ENCODE measurements around the gene IRF2BP1.

Gene IRF2BP1

GRCh38 chr19:45863840-45864628 lies 21.9 kb downstream of the IRF2BP1 start, which contains the start of gene FOXA3:
TSS of gene FOXA3 (plus strand) at chr19:45864326. CDS start at chr19:45864457, 131 bp downstream.
- Histone ChIP-seq H3K4me3 (ENCODE audit: low read length) (peak within 1 kb of the TSS; percentile 92), H3K27ac (ENCODE audit: low read length) (peak within 1 kb of the TSS; percentile 41), H3K27me3 (ENCODE audit: control insufficient read depth, insufficient read depth, low read length) (peaks cover 19% of the 10 kb centered on the region), H3K4me1 (ENCODE audit: control insufficient read depth, low read depth, low read length) (no peaks in the 10 kb centered on the region), H3K9me3 (ENCODE audit: control insufficient read depth, low read depth, low read length) (no peaks in the 10 kb centered on the region), H3K36me3 (ENCODE audit: control insufficient read depth, low read depth, low read length) (peaks cover 12% of the 10 kb centered on the region), H3K9ac (ENCODE audit: low read length) (peak within 1 kb of the TSS; percentile 87)

- no peaks in the 10 kb centered on the region for H3K4me1 ChIP-seq (ENCODE audit: control insufficient read depth, low read depth, low read length)
- peak overlapping the region; percentile 92 for H3K4me3 ChIP-seq (ENCODE audit: low read length)
- peaks cover 14% of the 10 kb centered on the region for H3K36me3 ChIP-seq (ENCODE audit: control insufficient read depth, low read depth, low read length)
- no peak overlapping the region for H3K9ac ChIP-seq (ENCODE audit: low read length)
- H3K27ac ChIP-seq (ENCODE audit: low read length), result no peak overlapping the region
- H3K27me3 ChIP-seq (ENCODE audit: control insufficient read depth, insufficient read depth, low read length), result peaks cover 19% of the 10 kb centered on the region
- H3K9me3 ChIP-seq (ENCODE audit: control insufficient read depth, low read depth, low read length), result no peaks in the 10 kb centered on the region
These were observed 22.6 kb downstream of the IRF2BP1 start for GRCh38 chr19:45863335-45863839.

- Histone ChIP-seq H3K27ac (ENCODE audit: low read length) (peak within 1 kb of the TSS; percentile 75), H3K9ac (ENCODE audit: low read length) (peak within 1 kb of the TSS; percentile 79), H3K9me3 (ENCODE audit: control insufficient read depth, low read depth, low read length) (no peaks in the 10 kb centered on the region), H3K4me3 (ENCODE audit: low read length) (peak within 1 kb of the TSS; percentile 92), H3K36me3 (ENCODE audit: control insufficient read depth, low read depth, low read length) (peaks cover 14% of the 10 kb centered on the region), H3K4me1 (ENCODE audit: control insufficient read depth, low read depth, low read length) (no peaks in the 10 kb centered on the region), H3K27me3 (ENCODE audit: control insufficient read depth, insufficient read depth, low read length) (peaks cover 19% of the 10 kb centered on the region)
These were observed 23.2 kb downstream of the IRF2BP1 start, which contains the start of gene SYMPK for GRCh38 chr19:45862564-45863334. TSS of gene SYMPK (minus strand) at chr19:45863147. CDS start at chr19:45854495, 8,652 bp downstream.

- peaks cover 19% of the 10 kb centered on the region for H3K27me3 ChIP-seq (ENCODE audit: control insufficient read depth, insufficient read depth, low read length)
- H3K4me1 ChIP-seq (ENCODE audit: control insufficient read depth, low read depth, low read length), result no peaks in the 10 kb centered on the region
- H3K36me3 ChIP-seq (ENCODE audit: control insufficient read depth, low read depth, low read length), result peaks cover 14% of the 10 kb centered on the region
- H3K9ac ChIP-seq (ENCODE audit: low read length), result peak overlapping the region; percentile 79
- H3K4me3 ChIP-seq (ENCODE audit: low read length), result peak overlapping the region; percentile 89
- peak overlapping the region; percentile 75 for H3K27ac ChIP-seq (ENCODE audit: low read length)
- H3K9me3 ChIP-seq (ENCODE audit: control insufficient read depth, low read depth, low read length), result no peaks in the 10 kb centered on the region
These were observed 23.7 kb downstream of the IRF2BP1 start for GRCh38 chr19:45862271-45862563.

DNA sequence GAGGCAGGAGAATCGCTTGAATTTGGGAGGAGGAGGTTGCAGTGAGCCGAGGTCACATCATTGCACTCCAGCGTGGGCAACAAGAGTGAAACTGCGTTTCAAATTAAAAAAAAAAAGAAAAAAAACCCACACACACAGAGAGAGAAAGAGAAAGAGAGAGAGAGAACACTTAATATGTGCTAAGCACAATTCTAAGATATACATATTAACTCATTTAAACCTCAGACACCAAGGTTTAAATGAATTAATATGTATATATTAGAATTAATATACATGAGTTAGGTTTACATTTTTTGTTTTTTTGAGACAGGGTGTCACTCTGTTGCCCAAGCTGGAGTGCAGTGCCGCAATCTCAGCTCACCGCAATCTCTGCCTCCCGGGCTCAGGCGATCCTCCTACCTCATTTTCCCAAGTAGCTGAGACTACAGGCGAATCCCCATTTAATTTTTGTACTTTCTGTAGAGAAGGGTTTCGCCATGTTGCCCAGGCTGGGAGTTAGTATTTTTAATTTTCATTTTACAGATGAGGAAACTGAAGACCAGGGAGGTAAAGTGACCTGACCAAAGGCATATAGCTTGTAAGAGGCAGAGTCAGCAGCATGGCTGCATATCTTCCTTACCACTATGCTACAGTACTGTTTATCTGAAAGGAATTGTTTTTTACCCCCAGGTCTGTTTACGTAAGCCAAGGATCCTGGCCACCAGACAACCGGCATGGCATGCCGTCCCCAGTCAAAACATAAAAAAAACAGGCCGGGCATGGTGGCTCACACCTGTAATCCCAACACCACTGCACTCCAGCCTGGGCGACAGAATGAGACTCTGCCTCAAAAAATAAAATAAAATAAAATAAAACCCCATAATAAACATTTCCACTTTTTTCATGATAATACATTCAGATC lies 25.3 kb downstream of the IRF2BP1 start:
- Histone ChIP-seq H3K9ac (ENCODE audit: low read length) (no peak overlapping the region), H3K27me3 (ENCODE audit: control insufficient read depth, insufficient read depth, low read length) (peaks cover 19% of the 10 kb centered on the region), H3K27ac (ENCODE audit: low read length) (no peak overlapping the region), H3K9me3 (ENCODE audit: control insufficient read depth, low read depth, low read length) (no peaks in the 10 kb centered on the region), H3K4me3 (ENCODE audit: low read length) (no peak overlapping the region), H3K4me1 (ENCODE audit: control insufficient read depth, low read depth, low read length) (no peaks in the 10 kb centered on the region), H3K36me3 (ENCODE audit: control insufficient read depth, low read depth, low read length) (peaks cover 14% of the 10 kb centered on the region)

DNA sequence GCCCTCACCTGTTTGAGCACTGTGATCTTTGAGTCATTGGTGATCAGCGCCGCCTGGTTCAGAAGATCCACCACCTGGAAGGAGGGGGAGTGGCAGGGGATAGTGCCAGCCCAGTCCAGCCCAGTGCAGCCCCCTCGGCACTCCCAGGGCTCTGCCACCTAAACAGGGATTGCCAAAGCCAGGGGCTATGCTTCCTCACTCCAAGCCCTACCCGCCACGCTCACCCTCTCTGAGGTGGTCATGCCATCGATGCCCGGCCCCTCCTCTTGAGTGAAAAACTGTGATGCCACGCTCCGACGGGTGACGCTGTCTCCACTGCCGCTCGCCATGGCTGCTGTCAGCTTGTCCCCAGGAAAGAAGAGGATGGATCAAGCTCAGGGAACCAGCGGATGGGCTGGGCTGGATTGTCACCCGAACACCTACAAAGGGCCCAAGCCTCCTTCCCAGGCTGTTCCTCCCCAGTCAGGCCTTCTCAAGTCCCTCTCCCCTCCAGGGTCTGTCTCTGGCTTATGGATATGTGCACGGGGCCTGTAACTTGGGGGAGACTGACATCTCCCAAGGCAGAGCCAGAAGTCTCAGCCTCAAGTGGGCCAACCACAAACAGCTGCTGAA lies 31.7 kb downstream of the IRF2BP1 start:
- Histone ChIP-seq H3K27me3 (ENCODE audit: control insufficient read depth, insufficient read depth, low read length) (no peaks in the 10 kb centered on the region), H3K9ac (ENCODE audit: low read length) (no peak overlapping the region), H3K9me3 (ENCODE audit: control insufficient read depth, low read depth, low read length) (no peaks in the 10 kb centered on the region), H3K36me3 (ENCODE audit: control insufficient read depth, low read depth, low read length) (peaks cover 57% of the 10 kb centered on the region), H3K4me3 (ENCODE audit: low read length) (no peak overlapping the region), H3K4me1 (ENCODE audit: control insufficient read depth, low read depth, low read length) (no peaks in the 10 kb centered on the region), H3K27ac (ENCODE audit: low read length) (no peak overlapping the region)

- no peak overlapping the region for H3K27ac ChIP-seq (ENCODE audit: low read length)
- no peaks in the 10 kb centered on the region for H3K27me3 ChIP-seq (ENCODE audit: control insufficient read depth, insufficient read depth, low read length)
- no peaks in the 10 kb centered on the region for H3K4me1 ChIP-seq (ENCODE audit: control insufficient read depth, low read depth, low read length)
- H3K36me3 ChIP-seq (ENCODE audit: control insufficient read depth, low read depth, low read length), result peaks cover 65% of the 10 kb centered on the region
- no peak overlapping the region for H3K9ac ChIP-seq (ENCODE audit: low read length)
- H3K4me3 ChIP-seq (ENCODE audit: low read length), result no peak overlapping the region
- H3K9me3 ChIP-seq (ENCODE audit: control insufficient read depth, low read depth, low read length), result no peaks in the 10 kb centered on the region
These were observed 33.0 kb downstream of the IRF2BP1 start for GRCh38 chr19:45852983-45853382.

- H3K27me3 ChIP-seq (ENCODE audit: control insufficient read depth, insufficient read depth, low read length), result no peaks in the 10 kb centered on the region
- H3K4me1 ChIP-seq (ENCODE audit: control insufficient read depth, low read depth, low read length), result no peaks in the 10 kb centered on the region
- peaks cover 72% of the 10 kb centered on the region for H3K36me3 ChIP-seq (ENCODE audit: control insufficient read depth, low read depth, low read length)
- no peak overlapping the region for H3K9ac ChIP-seq (ENCODE audit: low read length)
- no peaks in the 10 kb centered on the region for H3K9me3 ChIP-seq (ENCODE audit: control insufficient read depth, low read depth, low read length)
- no peak overlapping the region for H3K4me3 ChIP-seq (ENCODE audit: low read length)
- no peak overlapping the region for H3K27ac ChIP-seq (ENCODE audit: low read length)
These were observed 33.7 kb downstream of the IRF2BP1 start for GRCh38 chr19:45852145-45852750.

DNA sequence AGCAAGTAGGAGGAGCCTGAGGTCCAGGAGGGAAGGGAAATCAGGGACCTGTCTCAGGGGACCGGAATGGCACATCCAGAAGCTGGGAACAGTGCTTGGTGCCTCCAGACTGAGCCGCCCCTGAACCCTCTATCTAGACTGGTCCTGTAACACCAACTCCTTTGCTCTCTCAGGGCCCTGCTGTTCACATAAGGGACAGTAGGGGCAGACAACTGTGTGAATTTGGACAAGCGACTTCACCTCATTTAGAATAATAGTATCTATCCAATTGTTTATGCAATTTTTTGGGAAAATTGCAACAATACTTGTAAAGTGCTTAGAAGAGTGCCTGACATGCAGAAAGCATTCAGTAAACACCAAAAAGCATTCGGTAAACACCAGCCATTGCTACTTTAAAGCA lies 37.0 kb downstream of the IRF2BP1 start:
- Histone ChIP-seq H3K4me3 (ENCODE audit: low read length) (no peak overlapping the region), H3K27me3 (ENCODE audit: control insufficient read depth, insufficient read depth, low read length) (no peaks in the 10 kb centered on the region), H3K4me1 (ENCODE audit: control insufficient read depth, low read depth, low read length) (no peaks in the 10 kb centered on the region), H3K9ac (ENCODE audit: low read length) (no peak overlapping the region), H3K9me3 (ENCODE audit: control insufficient read depth, low read depth, low read length) (no peaks in the 10 kb centered on the region), H3K27ac (ENCODE audit: low read length) (no peak overlapping the region), H3K36me3 (ENCODE audit: control insufficient read depth, low read depth, low read length) (peaks cover 84% of the 10 kb centered on the region)

- H3K9ac ChIP-seq (ENCODE audit: low read length), result no peak overlapping the region
- H3K4me3 ChIP-seq (ENCODE audit: low read length), result no peak overlapping the region
- H3K9me3 ChIP-seq (ENCODE audit: control insufficient read depth, low read depth, low read length), result no peaks in the 10 kb centered on the region
- H3K4me1 ChIP-seq (ENCODE audit: control insufficient read depth, low read depth, low read length), result no peaks in the 10 kb centered on the region
- H3K27ac ChIP-seq (ENCODE audit: low read length), result no peak overlapping the region
- no peaks in the 10 kb centered on the region for H3K27me3 ChIP-seq (ENCODE audit: control insufficient read depth, insufficient read depth, low read length)
- peaks cover 86% of the 10 kb centered on the region for H3K36me3 ChIP-seq (ENCODE audit: control insufficient read depth, low read depth, low read length)
These were observed 38.3 kb downstream of the IRF2BP1 start for GRCh38 chr19:45847663-45848062.

Measured in iPS-18a (cell line).